DND-41 (cell line): ENCODE measurements around the gene SLC22A3.
"Not testable (repeated sequence)": the region's sequence is repeated elsewhere in the genome, so short reads cannot be mapped to it uniquely, and the experiment has no call there.

ENCODE experiments used
- ATAC-seq: fragments of 200-7000 bp; cut with Tn5 transposase; 3 replicates; pipeline ENCODE4 v1.9.1; 2021; ENCODE audit warnings: low read depth; ENCODE audit not compliant: insufficient read depth
- DNase-seq: peaks from one replicate; pipeline ENCODE4 v3.0.0-alpha.2; 2020
- H2AFZ ChIP-seq: 2 replicates; pipeline ENCODE4 v1.6.0; 2012; ENCODE audit warnings: low read depth, low read length
- H3K27ac ChIP-seq: 2 replicates; pipeline ENCODE4 v1.5.1; 2012; ENCODE audit warnings: low read length, inconsistent platforms
- H3K27me3 ChIP-seq: fragments of 200-600 bp; sonication (generic); 2 replicates; pipeline ENCODE4 v1.6.0; 2012; ENCODE audit warnings: low read length, mild to moderate bottlenecking, inconsistent platforms; ENCODE audit not compliant: insufficient read depth, poor library complexity
- H3K36me3 ChIP-seq: 2 replicates; pipeline ENCODE4 v1.5.1; 2012; ENCODE audit warnings: low read length, inconsistent platforms; ENCODE audit not compliant: insufficient read depth
- H3K4me1 ChIP-seq: 2 replicates; pipeline ENCODE4 v1.5.1; 2012; ENCODE audit warnings: mild to moderate bottlenecking, low read length; ENCODE audit not compliant: insufficient read depth
- H3K4me2 ChIP-seq: 2 replicates; pipeline ENCODE4 v1.6.0; 2012; ENCODE audit warnings: mild to moderate bottlenecking, moderate library complexity, low read length, inconsistent platforms; ENCODE audit not compliant: insufficient read depth
- H3K4me3 ChIP-seq, 2 experiments: fragments of 200-600 bp in 1 of 2; shearing (Covaris generic) in 1 of 2; 2 replicates each; pipeline ENCODE4 v1.5.1; 2012 to 2016; ENCODE audit warnings: inconsistent platforms in 2 of 2, low read length in 2 of 2, mild to moderate bottlenecking in 2 of 2, low read depth in 1 of 2, moderate library complexity in 1 of 2
- H3K79me2 ChIP-seq: 2 replicates; pipeline ENCODE4 v1.6.0; 2012; ENCODE audit warnings: low read length, inconsistent platforms; ENCODE audit not compliant: insufficient read depth
- H3K9ac ChIP-seq: 2 replicates; pipeline ENCODE4 v1.6.0; 2012; ENCODE audit warnings: low read depth, mild to moderate bottlenecking, inconsistent platforms, low read length, moderate library complexity
- H3K9me3 ChIP-seq: 2 replicates; pipeline ENCODE4 v1.5.1; 2012; ENCODE audit warnings: low read length, moderate library complexity, mild to moderate bottlenecking, inconsistent platforms; ENCODE audit not compliant: insufficient read depth, severe bottlenecking
- H4K20me1 ChIP-seq: 2 replicates; pipeline ENCODE4 v1.6.0; 2012; ENCODE audit warnings: low read length; ENCODE audit not compliant: insufficient read depth
- EZH2 ChIP-seq: IDR thresholded peaks from 3 replicates; pipeline ENCODE4 v1.6.1; 2012; ENCODE audit warnings: borderline replicate concordance, low read depth, mild to moderate bottlenecking, moderate library complexity, low read length, inconsistent platforms; ENCODE audit not compliant: severe bottlenecking
- TF ChIP-seq, protein P1 (sequence below): IDR thresholded peaks from 2 replicates; pipeline ENCODE4 v1.5.1; 2012; ENCODE audit warnings: borderline replicate concordance, low read length, moderate library complexity, mild to moderate bottlenecking; ENCODE audit not compliant: poor library complexity, severe bottlenecking; ENCODE audit errors: extremely low read depth

Gene SLC22A3

DNA sequence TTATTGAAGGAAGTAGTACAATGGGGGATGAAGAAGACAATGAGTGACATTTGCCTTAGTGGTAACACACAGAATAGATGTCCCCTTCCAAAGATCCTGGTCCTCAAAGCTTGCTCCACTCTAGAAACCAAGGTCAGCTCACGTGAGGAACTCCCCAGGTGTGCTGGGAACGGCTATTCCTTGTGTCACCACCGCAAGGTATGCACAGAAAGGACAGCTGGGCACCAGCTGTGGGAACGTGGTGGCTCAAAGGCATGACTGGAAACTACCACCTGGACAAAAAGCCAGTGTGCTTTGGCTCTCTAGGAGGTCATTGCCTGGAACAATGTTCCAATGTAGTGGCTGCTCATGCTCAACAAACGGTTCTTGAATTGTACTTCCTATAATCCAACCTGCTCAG lies 94.0 kb downstream of the SLC22A3 start:
- no peak overlapping the region for H2AFZ ChIP-seq
- no peaks in the 10 kb centered on the region for H3K36me3 ChIP-seq
- no peak for TF ChIP-seq EZH2
- TF ChIP-seq, protein P1, sequence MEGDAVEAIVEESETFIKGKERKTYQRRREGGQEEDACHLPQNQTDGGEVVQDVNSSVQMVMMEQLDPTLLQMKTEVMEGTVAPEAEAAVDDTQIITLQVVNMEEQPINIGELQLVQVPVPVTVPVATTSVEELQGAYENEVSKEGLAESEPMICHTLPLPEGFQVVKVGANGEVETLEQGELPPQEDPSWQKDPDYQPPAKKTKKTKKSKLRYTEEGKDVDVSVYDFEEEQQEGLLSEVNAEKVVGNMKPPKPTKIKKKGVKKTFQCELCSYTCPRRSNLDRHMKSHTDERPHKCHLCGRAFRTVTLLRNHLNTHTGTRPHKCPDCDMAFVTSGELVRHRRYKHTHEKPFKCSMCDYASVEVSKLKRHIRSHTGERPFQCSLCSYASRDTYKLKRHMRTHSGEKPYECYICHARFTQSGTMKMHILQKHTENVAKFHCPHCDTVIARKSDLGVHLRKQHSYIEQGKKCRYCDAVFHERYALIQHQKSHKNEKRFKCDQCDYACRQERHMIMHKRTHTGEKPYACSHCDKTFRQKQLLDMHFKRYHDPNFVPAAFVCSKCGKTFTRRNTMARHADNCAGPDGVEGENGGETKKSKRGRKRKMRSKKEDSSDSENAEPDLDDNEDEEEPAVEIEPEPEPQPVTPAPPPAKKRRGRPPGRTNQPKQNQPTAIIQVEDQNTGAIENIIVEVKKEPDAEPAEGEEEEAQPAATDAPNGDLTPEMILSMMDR: no peak
- H3K27me3 ChIP-seq: peaks cover 13% of the 10 kb centered on the region
- DNase-seq: no peak
- no peak overlapping the region for H3K9ac ChIP-seq
- no peak for ATAC-seq
- H3K27ac ChIP-seq: no peak overlapping the region
- H4K20me1 ChIP-seq: no peaks in the 10 kb centered on the region
- H3K4me3 ChIP-seq: no peak overlapping the region
- H3K4me2 ChIP-seq: no peak overlapping the region
- H3K9me3 ChIP-seq: peaks cover 4% of the 10 kb centered on the region
- H3K4me1 ChIP-seq: no peaks in the 10 kb centered on the region
- H3K79me2 ChIP-seq: no peaks in the 10 kb centered on the region

DNA sequence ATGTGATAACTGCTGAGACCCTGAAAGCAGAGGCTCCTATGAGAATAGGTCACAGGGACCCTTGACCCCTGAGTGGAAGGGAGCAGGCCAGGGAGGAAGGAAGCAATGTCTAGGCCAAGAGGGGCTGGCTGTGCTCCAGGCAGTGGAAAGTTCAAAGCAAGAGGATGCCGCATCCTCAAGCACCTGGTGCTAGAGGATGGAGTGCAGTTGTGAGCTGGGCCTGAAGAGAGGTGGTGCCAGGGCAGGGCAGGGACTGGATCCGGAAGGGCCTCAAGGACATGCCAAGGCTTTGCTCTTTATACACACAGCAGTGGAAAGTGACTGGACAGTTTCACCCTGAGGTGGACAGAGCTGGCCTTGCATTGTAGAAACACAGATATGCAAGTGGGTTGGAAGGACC lies 97.0 kb downstream of the SLC22A3 start:
- DNase-seq (no peak), ATAC-seq (no peak)
- H3K36me3 ChIP-seq: no peaks in the 10 kb centered on the region
- H3K4me2 ChIP-seq: no peak overlapping the region
- no peak overlapping the region for H3K27ac ChIP-seq
- H2AFZ ChIP-seq: no peak overlapping the region
- peaks cover 2% of the 10 kb centered on the region for H3K27me3 ChIP-seq
- TF ChIP-seq, protein P1: no peak
- no peak for TF ChIP-seq EZH2
- H3K4me3 ChIP-seq: no peak overlapping the region
- H3K79me2 ChIP-seq: no peaks in the 10 kb centered on the region
- no peak overlapping the region for H3K9ac ChIP-seq
- H3K4me1 ChIP-seq: no peaks in the 10 kb centered on the region
- H4K20me1 ChIP-seq: no peaks in the 10 kb centered on the region
- H3K9me3 ChIP-seq: peaks cover 4% of the 10 kb centered on the region

DNA sequence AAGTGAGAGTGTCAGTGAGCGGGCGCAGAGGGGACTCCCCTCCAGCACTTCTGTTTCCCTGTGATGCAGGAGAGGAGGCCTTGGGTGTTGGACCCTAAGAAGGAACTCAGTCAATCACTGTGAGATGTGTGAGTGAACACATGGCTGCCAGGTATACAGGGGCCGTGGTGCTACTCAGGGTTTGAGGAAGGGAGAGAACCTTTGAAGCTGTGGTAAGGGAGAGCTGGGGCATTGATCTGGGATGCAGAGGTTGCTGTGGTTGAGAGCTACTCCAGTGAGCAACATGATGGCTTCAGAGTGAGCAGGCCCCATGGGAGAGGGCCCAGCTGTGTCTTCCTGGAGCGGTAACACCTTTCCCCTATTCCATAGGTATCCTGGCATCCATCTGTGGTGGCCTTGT lies 99.2 kb downstream of the SLC22A3 start:
- DNase-seq (no peak), ATAC-seq (peak; percentile 67; the same call in 2 of the 3 replicates)
- peaks cover 4% of the 10 kb centered on the region for H3K9me3 ChIP-seq
- H3K4me3 ChIP-seq: no peak overlapping the region
- H3K27ac ChIP-seq: no peak overlapping the region
- H3K4me2 ChIP-seq: no peak overlapping the region
- no peaks in the 10 kb centered on the region for H4K20me1 ChIP-seq
- no peaks in the 10 kb centered on the region for H3K36me3 ChIP-seq
- H3K27me3 ChIP-seq: peaks cover 6% of the 10 kb centered on the region
- no peaks in the 10 kb centered on the region for H3K79me2 ChIP-seq
- H3K9ac ChIP-seq: no peak overlapping the region
- H3K4me1 ChIP-seq: no peaks in the 10 kb centered on the region
- H2AFZ ChIP-seq: no peak overlapping the region
- TF ChIP-seq, protein P1: no peak
- TF ChIP-seq EZH2: no peak

DNA sequence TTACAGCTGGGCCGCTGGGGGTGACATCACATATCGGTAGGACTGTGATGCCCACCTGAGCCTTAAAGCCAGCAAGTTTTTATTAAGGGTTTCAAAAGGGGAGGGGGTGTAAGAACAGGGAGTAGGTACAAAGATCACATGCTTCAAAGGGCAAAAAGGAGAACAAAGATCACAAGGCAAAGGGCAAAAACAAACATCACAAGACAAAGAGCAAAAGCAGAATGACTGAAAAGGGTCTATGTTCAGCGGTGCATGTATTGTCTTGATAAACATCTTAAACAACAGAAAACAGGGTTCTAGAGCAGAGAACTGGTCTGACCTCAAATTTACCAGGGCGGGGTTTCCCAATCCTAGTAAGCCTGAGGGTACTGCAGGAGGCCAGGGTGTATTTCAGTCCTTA lies 101.6 kb downstream of the SLC22A3 start:
- not testable (repeated sequence) for H3K4me3 ChIP-seq, H3K9ac ChIP-seq, H3K79me2 ChIP-seq, H3K36me3 ChIP-seq, H2AFZ ChIP-seq, DNase-seq, H3K27me3 ChIP-seq, ATAC-seq, H3K4me1 ChIP-seq, H3K4me2 ChIP-seq, H3K9me3 ChIP-seq, H4K20me1 ChIP-seq, H3K27ac ChIP-seq
